Activated T-helper 1 cell treated with anti-CD3 and anti-CD28 coated beads, Interleukin-12 subunit alpha, Interleukin-12 subunit beta, Interleukin-2, Interleukin-4 antibody, amounts not matched to agents 30 ng/mL and 10 ng/mL and 1 ng/mL, durations not matched to agents 14 hours and 24 hours and 36 hours (primary cell): ENCODE data around the gene ATAD5. TPM values are rescaled to one million over a fixed set of nuclear protein-coding genes. Genes with fewer than 3 reads are reported as not detected.
"Not testable (repeated sequence)": the region's sequence is repeated elsewhere in the genome, so short reads cannot be mapped to it uniquely, and the experiment has no call there.

ENCODE experiments used
- DNase-seq: peaks from one replicate; pipeline ENCODE4 v3.0.0; 2021; ENCODE audit warnings: low spot score
- H3K27ac Mint-ChIP-seq: one replicate; pipeline ENCODE4 v1.8.0; 2021; ENCODE audit warnings: mild to moderate bottlenecking, mixed read lengths
- H3K27me3 Mint-ChIP-seq: one replicate; pipeline ENCODE4 v1.8.0; 2022; ENCODE audit warnings: mild to moderate bottlenecking, moderate library complexity, mixed read lengths; ENCODE audit not compliant: insufficient read depth
- H3K36me3 Mint-ChIP-seq: one replicate; pipeline ENCODE4 v1.8.0; 2021; ENCODE audit warnings: low read depth, mixed read lengths
- H3K4me1 Mint-ChIP-seq: one replicate; pipeline ENCODE4 v1.8.0; 2021; ENCODE audit warnings: low read depth, mixed read lengths
- H3K4me3 Mint-ChIP-seq: one replicate; pipeline ENCODE4 v1.8.0; 2021; ENCODE audit warnings: mild to moderate bottlenecking, moderate library complexity, mixed read lengths
- H3K9me3 Mint-ChIP-seq: one replicate; pipeline ENCODE4 v1.8.0; 2021; ENCODE audit warnings: mixed read lengths
- intact Hi-C: fragments of 100-400 bp; cut with micrococcal nuclease; formaldehyde crosslinking; loops from one replicate; pipeline ENCODE4 v1.15.1; 2024
- total RNA-seq: library from RNA; stranded (reverse); gene quantifications from 2 replicates; pipeline ENCODE4 v1.2.3, GENCODE V29; 2022

The ATAD5 gene
- total RNA-seq, 1 donor from 2014 or later = 26.2 TPM

DNA sequence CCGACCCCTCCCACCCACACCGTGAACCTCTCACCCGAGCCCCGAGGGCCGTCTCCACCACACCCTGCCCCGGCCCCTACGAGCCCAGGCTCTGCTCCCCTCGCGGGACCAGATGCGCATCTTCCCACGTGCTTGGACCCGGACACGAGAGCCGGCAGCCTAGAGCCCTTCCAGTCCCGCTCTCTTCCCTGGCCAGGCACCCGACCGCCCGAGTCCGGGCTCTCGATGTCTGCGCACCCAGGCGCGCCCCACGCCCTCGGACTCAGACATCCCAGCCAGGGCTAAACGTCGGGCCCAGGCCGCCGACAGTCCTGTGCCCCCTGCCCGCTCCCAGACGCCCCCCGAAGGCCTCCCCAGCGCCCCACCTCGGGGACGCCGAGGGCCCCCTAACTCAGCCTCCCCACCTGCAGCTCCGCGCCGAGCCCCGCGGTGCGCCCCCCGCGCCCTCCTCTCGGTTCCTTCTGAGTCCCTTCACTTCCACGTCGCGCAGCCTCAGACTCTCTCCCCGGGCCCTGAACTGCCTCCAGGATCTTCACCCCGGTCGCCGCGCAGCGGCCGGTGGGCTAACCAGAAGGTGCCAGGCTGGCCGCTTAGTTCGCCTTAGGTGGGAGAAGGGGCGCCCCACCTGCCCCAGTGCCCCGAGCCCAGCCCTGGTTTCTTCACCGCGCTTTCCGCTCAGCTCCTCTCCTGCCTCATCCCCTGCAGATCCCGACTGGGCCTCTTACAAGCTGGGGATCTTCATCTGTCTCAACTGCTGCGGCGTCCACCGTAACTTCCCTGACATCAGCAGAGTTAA is 90.7 kb downstream of the ATAD5 start:
- Mint-ChIP-seq H3K4me3 (peak overlapping the region; percentile 52), H3K9me3 (no peaks in the 10 kb centered on the region), H3K36me3 (peaks cover 2% of the 10 kb centered on the region), H3K27ac (no peak overlapping the region), H3K4me1 (peaks cover 12% of the 10 kb centered on the region), H3K27me3 (peaks cover 52% of the 10 kb centered on the region)
- intact Hi-C loops = no loop called here
- no peak for DNase-seq

DNA sequence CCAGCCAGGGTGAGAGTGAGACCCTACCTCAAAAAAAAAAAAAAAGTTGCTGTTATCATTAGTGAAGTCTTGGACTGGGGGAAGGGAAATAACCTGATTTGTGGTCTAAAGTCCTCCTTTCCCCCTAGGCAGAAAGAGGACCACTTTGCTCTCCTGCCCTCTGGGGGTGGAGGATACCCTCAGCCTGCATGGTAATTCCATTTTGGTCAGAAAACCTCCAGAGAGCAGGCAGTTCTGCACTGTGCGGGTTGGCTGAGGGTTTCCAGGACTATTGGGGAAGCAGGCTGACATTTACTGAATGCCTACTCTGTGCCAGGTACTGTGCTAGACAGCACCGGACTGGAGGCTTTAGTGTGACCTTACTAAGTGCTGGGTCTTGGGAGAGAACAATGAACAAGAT is 92.6 kb downstream of the ATAD5 start:
- no peak overlapping the region for H3K4me3 Mint-ChIP-seq
- peaks cover 52% of the 10 kb centered on the region for H3K27me3 Mint-ChIP-seq

DNA sequence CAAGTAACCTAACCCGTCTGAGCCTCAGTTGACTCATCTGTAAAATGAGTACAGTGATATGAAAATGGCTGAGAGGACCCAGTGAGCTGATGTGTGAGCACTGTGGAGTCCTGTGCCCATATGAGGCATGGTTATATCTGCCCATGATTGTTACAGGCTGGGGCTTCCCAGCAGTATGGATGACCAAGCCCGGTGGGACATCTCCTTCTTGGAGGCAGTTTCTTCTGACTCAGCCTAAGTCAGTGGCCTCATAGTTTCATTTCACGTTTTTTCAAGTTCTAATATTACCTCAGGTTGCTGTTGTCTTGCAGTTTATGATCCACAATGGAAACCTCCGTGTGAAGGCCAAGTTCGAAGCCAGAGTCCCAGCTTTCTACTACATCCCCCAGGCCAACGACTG is 94.8 kb downstream of the ATAD5 start:
- Mint-ChIP-seq H3K4me1 (peaks cover 7% of the 10 kb centered on the region), H3K27ac (no peak overlapping the region), H3K36me3 (no peaks in the 10 kb centered on the region), H3K9me3 (no peaks in the 10 kb centered on the region), H3K27me3 (peaks cover 38% of the 10 kb centered on the region), H3K4me3 (no peak overlapping the region)
- intact Hi-C loops = no loop called here
- DNase-seq = no peak

More for the DNA sequence above, 92.6 kb downstream of the ATAD5 start:
- Mint-ChIP-seq H3K9me3 (no peaks in the 10 kb centered on the region), H3K27ac (no peak overlapping the region), H3K4me1 (peaks cover 12% of the 10 kb centered on the region), H3K36me3 (peaks cover 2% of the 10 kb centered on the region)
- DNase-seq = no peak
- intact Hi-C loops = no loop called here

DNA sequence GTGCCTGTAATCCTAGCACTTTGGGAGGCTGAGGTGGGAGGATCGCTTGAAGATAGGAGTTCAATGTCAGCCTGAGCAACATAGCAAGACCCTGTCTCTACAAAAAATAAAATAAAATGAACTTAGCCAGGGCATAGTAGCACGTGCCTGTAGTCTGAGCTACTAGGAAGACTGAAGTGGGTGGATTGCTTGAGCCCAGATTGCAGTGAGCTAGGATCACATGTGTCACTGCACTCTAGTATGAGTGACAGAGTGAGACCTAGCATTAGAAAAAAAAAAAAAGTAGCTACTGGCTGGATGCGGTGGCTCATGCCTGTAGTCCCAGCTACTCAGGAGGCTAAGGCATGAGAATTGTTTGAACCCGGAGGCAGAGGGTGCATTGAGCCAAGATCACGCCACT is 96.0 kb downstream of the ATAD5 start:
- no peaks in the 10 kb centered on the region for H3K9me3 Mint-ChIP-seq
- H3K27me3 Mint-ChIP-seq = peaks cover 32% of the 10 kb centered on the region
- H3K36me3 Mint-ChIP-seq = no peaks in the 10 kb centered on the region
- intact Hi-C loops = no loop called here
- no peak for DNase-seq
- peaks cover 3% of the 10 kb centered on the region for H3K4me1 Mint-ChIP-seq
- H3K4me3 Mint-ChIP-seq = no peak overlapping the region
- H3K27ac Mint-ChIP-seq = no peak overlapping the region

DNA sequence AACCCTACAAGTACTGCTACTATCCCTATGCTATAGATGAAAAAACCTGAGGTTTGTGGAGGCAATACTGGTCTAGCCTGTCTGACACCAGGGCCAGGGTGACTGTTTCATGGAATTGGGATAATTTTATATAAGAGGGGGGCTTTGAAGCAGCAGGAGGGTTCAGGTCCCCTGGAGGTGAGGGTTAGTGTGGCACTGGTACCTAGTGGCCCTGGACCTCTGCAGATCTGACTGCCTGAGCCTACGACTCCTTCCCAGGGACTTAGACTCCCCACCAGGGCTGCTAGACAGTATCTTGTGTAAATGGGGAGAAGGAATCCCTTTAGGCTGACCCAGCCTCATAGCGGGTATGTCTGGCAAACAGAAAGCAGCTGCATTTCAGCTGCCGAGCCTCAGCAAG is 96.8 kb downstream of the ATAD5 start:
- no peak overlapping the region for H3K27ac Mint-ChIP-seq
- H3K4me1 Mint-ChIP-seq = no peaks in the 10 kb centered on the region
- no peak for DNase-seq
- no peaks in the 10 kb centered on the region for H3K36me3 Mint-ChIP-seq
- intact Hi-C loops = no loop called here
- H3K9me3 Mint-ChIP-seq = no peaks in the 10 kb centered on the region
- H3K4me3 Mint-ChIP-seq = no peak overlapping the region
- peaks cover 24% of the 10 kb centered on the region for H3K27me3 Mint-ChIP-seq

DNA sequence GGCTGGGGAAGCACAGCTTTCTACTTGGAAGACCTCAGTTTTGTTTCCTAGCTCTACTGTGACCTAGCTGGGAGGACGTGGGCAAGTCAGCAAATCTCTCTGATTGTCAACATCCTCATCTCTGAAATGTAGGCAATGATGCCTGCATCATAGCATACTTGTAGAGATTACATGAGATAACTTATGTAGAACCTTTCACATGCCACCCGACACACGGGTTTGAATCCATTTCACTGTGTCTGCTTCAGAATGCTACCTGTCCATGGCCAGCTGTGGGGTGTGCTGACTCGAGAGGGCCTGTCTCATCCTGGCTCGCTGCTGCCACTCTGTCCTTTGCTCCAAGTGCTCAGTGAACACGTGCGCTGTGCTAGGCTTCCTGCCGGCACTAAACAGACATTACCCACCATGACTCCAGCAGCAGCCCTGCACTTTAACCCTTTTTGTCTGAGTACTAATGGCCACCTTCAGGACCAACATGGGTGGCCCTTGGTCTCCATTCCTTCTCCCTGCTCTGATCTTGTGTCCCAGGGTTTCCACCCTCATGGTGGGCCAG is 97.4 kb downstream of the ATAD5 start:
- Mint-ChIP-seq H3K27ac (no peak overlapping the region), H3K36me3 (no peaks in the 10 kb centered on the region), H3K27me3 (peaks cover 18% of the 10 kb centered on the region), H3K4me1 (no peaks in the 10 kb centered on the region), H3K9me3 (no peaks in the 10 kb centered on the region), H3K4me3 (no peak overlapping the region)
- no peak for DNase-seq
- intact Hi-C loops = no loop called here

DNA sequence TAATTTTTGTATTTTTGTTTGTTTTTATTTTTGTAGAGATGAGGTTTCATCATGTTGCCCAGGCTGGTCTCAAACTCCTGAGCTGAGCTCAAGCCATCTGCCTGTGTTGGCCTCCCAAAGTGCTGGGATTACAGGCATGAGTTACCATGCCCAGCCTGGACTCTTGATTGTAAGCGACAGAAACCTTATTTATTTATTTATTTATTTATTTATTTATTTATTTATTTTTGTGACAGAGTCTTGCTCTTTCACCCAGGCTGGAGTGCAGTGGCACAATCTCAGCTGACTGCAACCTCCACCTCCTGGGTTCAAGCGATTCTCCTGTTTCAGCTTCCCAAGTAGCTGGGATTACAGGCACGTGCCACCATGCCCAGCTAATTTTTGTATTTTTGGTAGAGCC is 98.1 kb downstream of the ATAD5 start:
- H3K36me3 Mint-ChIP-seq, H3K9me3 Mint-ChIP-seq, H3K27ac Mint-ChIP-seq, H3K4me3 Mint-ChIP-seq, intact Hi-C loops, DNase-seq, H3K4me1 Mint-ChIP-seq: not testable (repeated sequence)
- peaks cover 12% of the 10 kb centered on the region for H3K27me3 Mint-ChIP-seq

DNA sequence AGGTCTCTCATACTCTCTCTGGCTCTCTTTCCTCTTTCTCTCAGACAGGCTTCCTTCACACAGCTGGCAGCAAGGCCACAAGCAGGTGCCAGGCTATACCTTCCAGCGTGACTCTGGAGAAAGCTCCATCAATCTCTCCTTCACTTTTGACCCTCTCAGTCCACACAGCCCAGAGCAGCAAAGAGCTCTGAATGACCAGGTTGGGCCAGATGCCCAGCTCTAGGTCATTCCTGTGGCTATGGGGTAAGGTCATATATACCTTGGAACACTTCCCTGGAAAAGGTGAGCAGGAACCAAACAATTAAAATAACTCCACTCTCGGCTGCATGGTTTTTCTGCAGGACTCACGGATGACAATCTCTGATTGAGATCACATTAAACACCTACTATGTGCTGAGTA is 98.7 kb downstream of the ATAD5 start:
- H3K9me3 Mint-ChIP-seq = no peaks in the 10 kb centered on the region
- H3K27me3 Mint-ChIP-seq = peaks cover 10% of the 10 kb centered on the region
- H3K27ac Mint-ChIP-seq = no peak overlapping the region
- no peaks in the 10 kb centered on the region for H3K4me1 Mint-ChIP-seq
- H3K36me3 Mint-ChIP-seq = no peaks in the 10 kb centered on the region
- DNase-seq = no peak
- intact Hi-C loops = no loop called here
- no peak overlapping the region for H3K4me3 Mint-ChIP-seq

DNA sequence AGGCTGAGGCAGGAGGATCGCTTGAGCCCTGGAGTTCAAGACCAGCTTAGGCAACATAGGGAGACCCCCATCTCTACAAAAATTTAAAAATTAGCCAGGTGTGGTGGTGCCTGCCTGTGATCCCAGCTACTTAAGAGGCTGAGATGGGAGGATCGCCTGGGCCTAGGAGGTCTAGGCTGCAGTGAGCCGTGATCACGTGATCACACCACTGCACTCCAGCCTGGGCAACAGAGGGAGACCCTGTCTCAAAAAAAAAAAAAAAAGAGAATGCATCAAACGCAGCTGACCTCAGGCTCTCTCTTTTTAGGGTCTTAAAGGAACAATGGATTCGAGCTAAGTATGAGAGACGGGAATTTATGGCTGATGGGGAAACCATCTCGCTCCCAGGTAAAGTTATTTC is 99.8 kb downstream of the ATAD5 start:
- H3K27me3 Mint-ChIP-seq, H3K4me3 Mint-ChIP-seq, H3K27ac Mint-ChIP-seq, H3K36me3 Mint-ChIP-seq, H3K9me3 Mint-ChIP-seq, DNase-seq, H3K4me1 Mint-ChIP-seq, intact Hi-C loops: not testable (repeated sequence)

DNA sequence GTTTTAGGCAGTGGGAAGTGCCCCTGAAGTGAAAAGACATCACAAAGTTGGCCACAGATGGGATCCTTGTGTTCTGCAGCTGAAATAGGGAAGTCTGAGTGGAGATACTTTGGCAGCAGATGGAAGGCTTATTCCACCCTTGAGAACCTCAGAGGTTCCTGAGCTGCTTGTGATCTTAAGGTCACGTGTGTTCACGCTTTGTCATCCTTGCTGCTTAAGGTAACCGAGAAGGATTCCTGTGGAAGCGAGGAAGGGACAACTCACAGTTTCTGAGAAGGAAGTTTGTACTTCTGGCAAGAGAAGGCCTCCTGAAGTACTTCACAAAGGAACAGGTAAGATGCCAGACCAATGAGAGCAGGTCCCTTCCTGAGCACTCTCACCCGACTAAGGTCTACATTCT is 102.2 kb downstream of the ATAD5 start:
- Mint-ChIP-seq H3K27me3 (no peaks in the 10 kb centered on the region), H3K9me3 (no peaks in the 10 kb centered on the region), H3K4me3 (no peak overlapping the region), H3K4me1 (peaks cover 9% of the 10 kb centered on the region), H3K27ac (no peak overlapping the region), H3K36me3 (no peaks in the 10 kb centered on the region)
- DNase-seq = no peak
- intact Hi-C loops = no loop called here

DNA sequence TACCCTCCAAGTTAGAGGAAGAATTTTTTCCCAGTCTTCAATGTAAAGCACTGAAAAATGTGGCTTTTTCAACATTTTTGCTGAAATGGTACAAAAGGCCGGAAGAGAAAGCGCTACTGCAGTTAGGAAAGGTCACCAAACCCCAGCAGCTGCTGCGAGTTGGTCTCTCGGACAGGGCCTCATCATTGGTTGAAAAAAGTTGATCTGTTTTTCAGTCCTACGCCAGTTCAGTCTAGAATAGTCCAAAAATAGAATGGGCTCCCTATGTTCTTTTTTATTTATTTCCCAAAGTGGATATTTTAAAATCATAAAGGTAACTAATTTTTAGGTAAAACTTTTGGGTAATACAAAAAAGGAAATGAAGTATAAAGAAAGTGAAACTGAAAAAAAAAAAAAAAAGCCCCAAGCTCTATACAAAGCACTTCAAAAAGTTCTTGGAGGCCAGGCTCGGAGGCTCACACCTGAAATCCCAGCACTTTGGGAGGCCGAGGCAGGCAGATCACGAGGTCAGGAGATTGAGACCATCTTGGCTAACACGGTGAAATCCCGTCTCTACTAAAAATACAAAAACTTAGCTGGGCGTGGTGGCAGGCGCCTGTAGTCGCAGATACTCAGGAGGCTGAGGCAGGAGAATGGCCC is 107.4 kb downstream of the ATAD5 start:
- H3K9me3 Mint-ChIP-seq = no peaks in the 10 kb centered on the region
- H3K36me3 Mint-ChIP-seq = peaks cover 2% of the 10 kb centered on the region
- DNase-seq = no peak
- H3K4me1 Mint-ChIP-seq = peaks cover 17% of the 10 kb centered on the region
- H3K27ac Mint-ChIP-seq = peak overlapping the region; percentile 40
- H3K4me3 Mint-ChIP-seq = no peak overlapping the region
- intact Hi-C loops = no loop called here
- peaks cover 2% of the 10 kb centered on the region for H3K27me3 Mint-ChIP-seq

DNA sequence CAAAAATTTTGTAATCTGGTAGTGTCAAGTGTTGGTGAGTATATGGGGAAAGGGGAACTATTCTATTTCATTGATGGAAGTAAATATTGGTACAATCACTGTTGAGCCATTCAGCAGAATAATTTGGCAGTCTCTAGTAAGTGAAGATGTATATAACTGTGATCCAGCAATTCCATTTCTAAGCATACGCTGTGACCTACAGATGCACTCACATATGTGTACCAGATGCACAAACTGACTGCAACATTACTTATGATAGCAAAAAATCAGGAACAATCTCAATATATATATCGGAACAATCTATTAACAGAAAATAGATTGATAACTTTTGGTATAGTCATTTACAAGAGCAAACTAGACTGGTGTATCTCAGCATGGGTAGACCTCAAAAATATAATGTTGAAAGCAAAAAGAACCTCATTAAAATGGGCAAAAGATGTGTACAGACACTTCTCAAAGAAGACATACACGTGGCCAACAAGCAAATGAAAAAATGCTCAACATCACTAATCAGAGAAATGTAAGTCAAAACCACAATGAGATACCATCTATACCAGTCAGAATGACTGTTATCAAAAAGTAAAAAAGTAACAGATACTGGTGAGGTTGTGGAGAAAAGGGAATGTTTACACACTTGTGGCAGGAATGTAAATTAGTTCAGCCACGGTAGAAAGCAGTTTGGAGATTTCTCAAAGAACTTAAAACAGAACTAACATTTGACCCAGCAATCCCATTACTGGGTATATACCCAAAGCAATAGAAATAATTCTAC is 110.7 kb downstream of the ATAD5 start:
- H3K36me3 Mint-ChIP-seq = peaks cover 2% of the 10 kb centered on the region
- no peak overlapping the region for H3K4me3 Mint-ChIP-seq
- DNase-seq = no peak
- peaks cover 2% of the 10 kb centered on the region for H3K27me3 Mint-ChIP-seq
- peaks cover 17% of the 10 kb centered on the region for H3K4me1 Mint-ChIP-seq
- intact Hi-C loops = no loop called here
- no peak overlapping the region for H3K27ac Mint-ChIP-seq
- H3K9me3 Mint-ChIP-seq = no peaks in the 10 kb centered on the region
